Activated CD4-positive, alpha-beta T cell treated with anti-CD3 and anti-CD28 coated beads, Interleukin-2, amount 10 ng/mL, durations not matched to agents 24 days and 14 days (primary cell): Measurements from ENCODE around the gene PAK2. TPM values are rescaled to one million over a fixed set of nuclear protein-coding genes. Genes with fewer than 3 reads are reported as not detected.

Source experiments
- DNase-seq: peaks from one replicate; pipeline ENCODE4 v3.0.0; 2022
- H3K27ac Mint-ChIP-seq: one replicate; pipeline ENCODE4 v1.8.0; 2022; ENCODE audit warnings: mild to moderate bottlenecking, mixed read lengths
- H3K27me3 Mint-ChIP-seq: one replicate; pipeline ENCODE4 v1.8.0; 2022; ENCODE audit warnings: mixed read lengths
- H3K36me3 Mint-ChIP-seq: one replicate; pipeline ENCODE4 v1.8.0; 2022; ENCODE audit warnings: low read depth, mild to moderate bottlenecking, mixed read lengths
- H3K4me1 Mint-ChIP-seq: one replicate; pipeline ENCODE4 v1.8.0; 2021; ENCODE audit warnings: mixed read lengths
- H3K4me3 Mint-ChIP-seq: one replicate; pipeline ENCODE4 v1.8.0; 2022; ENCODE audit warnings: mild to moderate bottlenecking, moderate library complexity, mixed read lengths
- H3K9me3 Mint-ChIP-seq: one replicate; pipeline ENCODE4 v1.8.0; 2021; ENCODE audit warnings: mixed read lengths
- intact Hi-C: fragments of 100-400 bp; cut with micrococcal nuclease; formaldehyde crosslinking; loops from one replicate; pipeline ENCODE4 v1.15.1; 2023
- total RNA-seq: library from RNA; stranded (reverse); gene quantifications from 2 replicates; pipeline ENCODE4 v1.2.3, GENCODE V29; 2022

PAK2 gene
- total RNA-seq, 1 donor from 2014 or later, result 81.1 TPM

DNA sequence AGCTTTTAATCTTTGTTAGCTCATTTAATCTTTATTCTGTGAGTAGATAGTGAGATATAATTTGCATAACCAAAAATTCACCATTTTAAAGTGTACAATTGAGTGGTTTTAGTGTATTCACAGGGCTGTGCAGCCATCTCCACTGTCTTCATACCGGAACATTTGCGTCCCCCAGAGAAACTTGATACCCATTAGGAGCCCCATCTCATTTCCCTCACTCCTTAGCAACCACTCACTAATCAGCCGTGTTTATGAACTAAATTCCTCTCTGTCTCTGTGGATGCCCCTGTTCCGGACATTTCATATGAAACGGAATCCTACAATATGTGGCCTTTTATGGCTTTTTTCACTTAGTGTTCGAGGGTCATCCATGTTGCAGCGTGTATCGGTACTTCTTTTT lies 38.2 kb downstream of the PAK2 start:
- Mint-ChIP-seq H3K27me3 (no peaks in the 10 kb centered on the region), H3K36me3 (peaks cover 47% of the 10 kb centered on the region), H3K4me1 (peaks cover 14% of the 10 kb centered on the region), H3K4me3 (no peak overlapping the region), H3K9me3 (peaks cover 10% of the 10 kb centered on the region), H3K27ac (no peak overlapping the region)
- DNase-seq, result no peak
- intact Hi-C loops, result no loop called here

DNA sequence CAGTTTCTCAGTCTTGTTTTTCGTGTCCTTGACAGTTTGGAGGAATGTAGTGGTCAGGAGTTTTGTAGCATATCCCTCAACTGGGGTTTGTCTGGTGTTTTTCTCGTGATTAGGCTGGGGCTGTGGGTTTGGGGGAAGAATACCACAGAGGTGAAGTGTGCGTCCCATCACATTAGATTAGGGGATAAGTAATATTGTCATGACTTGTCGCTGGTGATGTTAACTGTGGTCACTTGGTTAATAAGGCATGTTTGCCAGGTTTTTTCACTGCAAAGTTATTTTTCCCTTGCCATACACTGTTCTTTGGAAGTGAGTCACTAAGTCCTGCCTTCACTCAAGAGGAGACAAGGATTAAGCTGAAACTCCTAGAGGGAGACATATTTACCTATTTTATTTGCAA lies 39.1 kb downstream of the PAK2 start:
- peaks cover 10% of the 10 kb centered on the region for H3K4me1 Mint-ChIP-seq

DNA sequence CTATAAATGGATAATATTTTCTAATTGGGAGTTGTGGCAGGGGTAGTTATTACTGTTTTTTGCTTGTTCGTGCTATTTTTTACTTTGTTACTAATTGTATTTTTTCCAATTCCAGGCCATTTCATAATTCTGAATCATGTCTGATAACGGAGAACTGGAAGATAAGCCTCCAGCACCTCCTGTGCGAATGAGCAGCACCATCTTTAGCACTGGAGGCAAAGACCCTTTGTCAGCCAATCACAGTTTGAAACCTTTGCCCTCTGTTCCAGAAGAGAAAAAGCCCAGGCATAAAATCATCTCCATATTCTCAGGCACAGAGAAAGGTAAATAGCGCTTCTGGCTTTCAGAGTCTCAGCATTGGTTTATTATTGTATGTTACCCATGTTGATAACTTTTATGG lies 42.9 kb downstream of the PAK2 start:
- peaks cover 73% of the 10 kb centered on the region for H3K36me3 Mint-ChIP-seq
- intact Hi-C loops, result no loop called here
- H3K4me1 Mint-ChIP-seq, result peaks cover 2% of the 10 kb centered on the region

More for the DNA sequence above, 39.1 kb downstream of the PAK2 start:
- Mint-ChIP-seq H3K9me3 (peaks cover 10% of the 10 kb centered on the region), H3K36me3 (peaks cover 56% of the 10 kb centered on the region), H3K27ac (no peak overlapping the region), H3K4me3 (no peak overlapping the region), H3K27me3 (no peaks in the 10 kb centered on the region)
- intact Hi-C loops, result no loop called here
- no peak for DNase-seq

DNA sequence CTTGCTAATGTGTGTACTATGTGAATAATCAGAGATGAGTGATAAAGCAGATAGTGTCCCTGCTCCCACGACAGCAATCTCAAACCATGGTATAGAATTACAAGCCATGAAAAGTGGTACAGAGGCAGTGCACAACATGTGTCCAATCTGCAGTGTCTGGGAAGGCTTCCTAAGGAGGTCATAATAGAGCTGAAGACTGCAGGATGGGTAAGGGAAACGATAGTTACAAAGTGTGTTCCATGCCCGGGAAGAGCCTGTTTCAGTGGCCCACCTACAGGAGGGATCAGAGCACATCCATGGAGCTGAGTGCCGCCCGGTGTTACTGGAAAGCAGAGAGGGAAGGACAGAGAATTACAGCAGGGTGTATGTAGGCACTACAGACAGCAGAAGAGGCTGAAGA lies 48.9 kb downstream of the PAK2 start:
- Mint-ChIP-seq H3K4me1 (peaks cover 8% of the 10 kb centered on the region), H3K27ac (peak overlapping the region; percentile 23), H3K27me3 (no peaks in the 10 kb centered on the region), H3K9me3 (peaks cover 18% of the 10 kb centered on the region), H3K4me3 (no peak overlapping the region), H3K36me3 (peaks cover 71% of the 10 kb centered on the region)
- intact Hi-C loops, result no loop called here
- no peak for DNase-seq

More for the DNA sequence above, 42.9 kb downstream of the PAK2 start:
- DNase-seq, result no peak
- H3K9me3 Mint-ChIP-seq, result peaks cover 14% of the 10 kb centered on the region
- no peak overlapping the region for H3K4me3 Mint-ChIP-seq
- H3K27me3 Mint-ChIP-seq, result no peaks in the 10 kb centered on the region
- H3K27ac Mint-ChIP-seq, result no peak overlapping the region

DNA sequence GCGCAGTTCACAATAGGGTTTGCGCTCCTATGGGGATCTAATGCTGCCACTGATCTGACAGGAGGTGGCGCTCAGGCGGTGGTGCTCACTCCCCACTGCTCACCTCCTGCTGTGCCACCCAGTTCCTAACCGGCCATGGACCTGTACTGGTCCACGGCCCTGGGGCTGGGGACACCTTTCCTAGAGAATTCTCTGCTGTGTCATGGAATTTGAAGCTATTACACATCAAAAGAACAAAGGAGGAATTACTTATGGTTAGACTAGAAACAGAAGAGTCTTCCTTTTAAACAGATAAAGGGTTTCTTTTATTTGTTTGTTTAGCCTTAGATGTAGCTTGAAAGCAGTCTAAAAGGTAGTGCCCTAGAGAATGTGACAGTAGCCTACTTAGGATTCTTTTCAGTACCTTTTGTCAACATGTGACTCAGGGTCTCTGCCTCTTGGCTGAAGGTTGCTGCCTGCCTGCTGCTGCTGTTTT lies 50.3 kb downstream of the PAK2 start:
- intact Hi-C loops, result no loop called here
- no peaks in the 10 kb centered on the region for H3K27me3 Mint-ChIP-seq
- H3K27ac Mint-ChIP-seq, result no peak overlapping the region
- no peak overlapping the region for H3K4me3 Mint-ChIP-seq
- peaks cover 8% of the 10 kb centered on the region for H3K4me1 Mint-ChIP-seq
- no peak for DNase-seq
- H3K36me3 Mint-ChIP-seq, result peaks cover 76% of the 10 kb centered on the region
- peaks cover 24% of the 10 kb centered on the region for H3K9me3 Mint-ChIP-seq

DNA sequence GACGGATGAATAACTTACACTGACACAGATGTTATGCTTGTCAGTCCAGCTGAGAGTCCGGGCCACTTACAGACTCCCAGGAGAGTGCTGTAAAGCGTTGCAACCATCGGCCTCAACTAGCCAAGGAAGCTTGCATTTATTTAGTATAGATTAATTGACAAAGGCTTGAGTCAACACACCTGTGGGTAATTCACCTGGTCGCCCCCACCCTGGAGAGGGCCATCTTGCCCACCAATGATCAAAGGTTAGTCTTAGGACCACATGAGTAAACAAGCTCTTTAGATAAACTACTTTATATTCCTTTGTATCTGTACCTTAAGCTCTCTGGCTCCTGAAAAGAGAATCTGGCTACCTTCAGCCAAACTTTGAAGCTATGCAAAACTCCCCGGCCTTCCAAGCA lies 51.0 kb downstream of the PAK2 start:
- peaks cover 20% of the 10 kb centered on the region for H3K9me3 Mint-ChIP-seq
- H3K27me3 Mint-ChIP-seq, result no peaks in the 10 kb centered on the region
- intact Hi-C loops, result no loop called here
- no peak overlapping the region for H3K27ac Mint-ChIP-seq
- peaks cover 68% of the 10 kb centered on the region for H3K36me3 Mint-ChIP-seq
- no peak for DNase-seq
- H3K4me1 Mint-ChIP-seq, result peaks cover 7% of the 10 kb centered on the region
- H3K4me3 Mint-ChIP-seq, result no peak overlapping the region

DNA sequence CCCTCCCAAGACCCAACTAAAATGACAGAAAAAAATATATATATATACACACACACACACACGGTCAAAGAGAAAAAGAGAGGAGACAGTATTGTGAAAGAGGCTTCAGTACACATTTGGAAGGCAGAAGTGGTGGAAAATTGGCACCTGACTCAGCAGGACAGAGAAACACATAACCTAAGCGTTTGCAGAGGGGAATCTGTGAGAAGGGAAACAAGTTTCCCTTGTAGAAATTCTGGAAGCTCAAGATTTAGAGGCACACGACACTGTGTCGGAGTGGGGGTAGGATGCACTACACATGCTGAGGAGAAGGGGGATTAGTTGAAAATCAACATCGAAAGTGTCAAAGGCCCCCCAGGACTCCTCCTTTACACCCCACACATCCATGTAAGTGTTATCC lies 53.1 kb downstream of the PAK2 start:
- peaks cover 59% of the 10 kb centered on the region for H3K36me3 Mint-ChIP-seq
- DNase-seq, result no peak
- H3K27ac Mint-ChIP-seq, result no peak overlapping the region
- H3K9me3 Mint-ChIP-seq, result peaks cover 20% of the 10 kb centered on the region
- intact Hi-C loops, result no loop called here
- peaks cover 4% of the 10 kb centered on the region for H3K4me1 Mint-ChIP-seq
- H3K4me3 Mint-ChIP-seq, result no peak overlapping the region
- H3K27me3 Mint-ChIP-seq, result no peaks in the 10 kb centered on the region

DNA sequence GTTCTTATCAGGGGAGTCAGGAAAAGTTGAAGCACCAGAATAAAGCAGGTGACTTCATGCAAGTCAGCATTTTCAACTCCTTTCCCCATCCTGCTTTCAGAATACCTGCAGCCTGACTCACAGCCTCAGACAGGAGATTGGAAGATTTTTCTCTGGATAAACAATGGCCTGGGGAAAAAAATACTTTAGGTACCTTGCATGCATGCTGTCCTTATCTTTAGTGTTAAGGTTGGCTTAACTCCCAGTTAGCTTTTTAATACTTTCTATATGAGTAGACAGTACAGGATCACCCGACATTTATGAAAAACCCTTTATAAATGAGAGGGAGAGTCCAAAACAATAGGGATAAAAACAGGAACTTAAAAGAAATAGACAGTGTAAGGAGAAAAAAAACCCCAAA lies 53.6 kb downstream of the PAK2 start:
- H3K27me3 Mint-ChIP-seq, result no peaks in the 10 kb centered on the region
- H3K36me3 Mint-ChIP-seq, result peaks cover 58% of the 10 kb centered on the region
- peaks cover 4% of the 10 kb centered on the region for H3K4me1 Mint-ChIP-seq
- no peak for DNase-seq
- no peak overlapping the region for H3K4me3 Mint-ChIP-seq
- H3K27ac Mint-ChIP-seq, result no peak overlapping the region
- intact Hi-C loops, result no loop called here
- peaks cover 20% of the 10 kb centered on the region for H3K9me3 Mint-ChIP-seq

DNA sequence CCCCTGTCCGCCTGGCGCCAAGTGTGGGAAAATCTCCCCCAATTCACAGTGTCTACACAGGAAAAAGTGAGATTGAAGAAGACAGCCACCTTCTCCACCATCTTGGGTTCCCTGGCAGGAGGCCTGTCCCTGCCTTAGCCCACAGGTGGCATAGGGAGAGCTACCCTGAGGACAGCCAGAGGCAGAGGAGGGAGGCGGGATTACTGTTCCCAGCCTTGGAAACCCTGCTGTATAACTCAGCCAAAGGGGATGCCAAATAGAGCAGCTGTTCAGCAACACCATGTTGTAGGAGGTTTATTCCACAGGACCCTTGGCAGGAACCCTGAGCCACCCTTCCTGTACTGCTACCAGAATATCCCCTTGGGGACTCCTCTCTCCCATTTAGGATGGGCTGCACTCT lies 54.8 kb downstream of the PAK2 start:
- peaks cover 16% of the 10 kb centered on the region for H3K9me3 Mint-ChIP-seq
- H3K36me3 Mint-ChIP-seq, result peaks cover 55% of the 10 kb centered on the region
- peaks cover 2% of the 10 kb centered on the region for H3K4me1 Mint-ChIP-seq
- no peaks in the 10 kb centered on the region for H3K27me3 Mint-ChIP-seq
- H3K27ac Mint-ChIP-seq, result no peak overlapping the region
- DNase-seq, result no peak
- H3K4me3 Mint-ChIP-seq, result no peak overlapping the region
- intact Hi-C loops, result no loop called here

DNA sequence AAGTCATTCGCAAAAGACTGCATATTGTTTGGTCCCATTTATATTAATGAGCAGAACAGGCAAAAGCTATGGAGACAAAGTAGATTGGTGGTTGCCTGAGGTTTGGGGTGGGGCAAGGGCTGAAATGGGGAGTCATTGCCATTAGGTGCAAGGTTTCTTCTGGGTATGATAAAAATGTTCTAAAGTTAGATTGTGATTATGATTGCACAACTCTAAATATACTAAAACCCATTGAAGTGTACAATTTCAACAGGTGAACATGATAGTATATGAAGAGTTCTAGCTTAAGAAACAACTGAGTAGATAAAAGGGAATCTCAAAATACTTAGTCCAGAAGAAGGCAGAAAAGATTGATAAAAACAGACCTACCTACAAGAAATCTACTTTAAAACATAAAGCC lies 56.7 kb downstream of the PAK2 start:
- peaks cover 42% of the 10 kb centered on the region for H3K36me3 Mint-ChIP-seq
- no peak for DNase-seq
- H3K4me1 Mint-ChIP-seq, result peaks cover 5% of the 10 kb centered on the region
- no peak overlapping the region for H3K27ac Mint-ChIP-seq
- intact Hi-C loops, result no loop called here
- H3K9me3 Mint-ChIP-seq, result peaks cover 12% of the 10 kb centered on the region
- no peaks in the 10 kb centered on the region for H3K27me3 Mint-ChIP-seq
- no peak overlapping the region for H3K4me3 Mint-ChIP-seq

DNA sequence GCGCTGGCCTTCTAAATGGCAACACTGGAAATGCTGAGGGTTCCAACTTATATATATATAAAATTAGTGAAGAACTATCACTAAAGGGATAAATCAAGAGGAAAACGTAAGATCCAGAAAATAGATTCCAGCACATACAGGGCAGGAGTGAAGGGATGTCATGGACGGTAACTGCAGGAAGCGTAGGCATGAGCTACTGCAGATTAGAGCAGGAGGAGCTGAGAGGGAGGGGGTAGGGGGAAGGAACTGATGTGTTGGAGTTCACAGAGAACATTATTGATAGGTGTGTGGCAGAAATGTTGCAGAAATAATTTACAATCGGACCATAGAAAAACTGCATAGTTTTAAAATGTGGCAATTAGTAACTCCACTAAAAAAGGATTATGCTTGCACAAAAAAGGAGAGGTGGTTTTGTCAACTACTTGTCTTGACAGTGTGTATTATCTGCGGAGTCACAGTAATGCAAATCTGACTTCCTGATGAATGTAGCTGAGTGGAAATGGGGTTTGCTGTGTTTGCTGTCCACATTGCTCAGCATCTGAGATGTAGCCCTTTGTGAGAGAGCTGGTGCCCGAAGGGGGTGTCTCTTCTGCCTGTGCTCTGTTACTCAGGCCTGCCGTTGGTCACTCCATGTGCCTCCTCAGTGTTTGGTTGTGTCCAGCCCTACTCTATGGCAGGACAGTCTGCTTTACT lies 61.2 kb downstream of the PAK2 start:
- Mint-ChIP-seq H3K4me3 (no peak overlapping the region), H3K36me3 (peaks cover 32% of the 10 kb centered on the region), H3K27me3 (no peaks in the 10 kb centered on the region), H3K4me1 (peaks cover 16% of the 10 kb centered on the region), H3K9me3 (no peaks in the 10 kb centered on the region), H3K27ac (peak overlapping the region; percentile 34)
- intact Hi-C loops, result loop anchor here (5.0 kb wide), 2 partner anchors 59 to 89 kb away; partner anchors contain the start of genes CEP19 and PIGX
- DNase-seq, result no peak

DNA sequence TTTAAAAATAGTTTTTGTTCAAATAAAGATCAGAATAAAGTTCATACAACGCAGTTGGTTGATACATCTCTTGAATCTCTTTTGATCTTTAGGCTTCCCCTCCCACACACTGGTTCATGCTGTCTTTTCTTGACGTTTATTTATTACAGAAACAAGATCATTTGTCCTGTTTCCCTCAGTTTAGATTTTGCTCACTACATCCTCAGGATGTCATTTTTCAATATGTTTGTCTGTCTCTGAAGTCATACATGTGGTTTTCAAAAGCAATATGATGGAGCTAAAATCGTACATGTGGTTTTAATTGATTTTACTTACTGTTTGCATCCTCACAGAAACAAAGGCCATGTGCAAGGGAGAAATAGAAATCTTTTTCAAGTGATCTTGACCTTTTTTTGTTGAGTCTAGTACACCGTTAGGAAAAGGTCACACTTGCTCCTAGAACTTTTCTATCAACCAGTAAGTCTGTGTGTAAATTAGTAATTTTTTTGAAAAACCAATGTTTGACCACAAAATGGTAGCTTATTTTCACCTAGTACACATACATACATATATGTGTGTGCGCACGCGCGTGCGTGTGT lies 64.3 kb downstream of the PAK2 start:
- Mint-ChIP-seq H3K4me1 (peaks cover 14% of the 10 kb centered on the region), H3K27ac (peak overlapping the region; percentile 84), H3K27me3 (no peaks in the 10 kb centered on the region), H3K4me3 (peak overlapping the region; percentile 20), H3K9me3 (no peaks in the 10 kb centered on the region), H3K36me3 (peaks cover 49% of the 10 kb centered on the region)
- intact Hi-C loops, result loop anchor here (5.0 kb wide), 2 partner anchors 62 to 92 kb away; partner anchors contain the start of genes CEP19 and PIGX
- no peak for DNase-seq

DNA sequence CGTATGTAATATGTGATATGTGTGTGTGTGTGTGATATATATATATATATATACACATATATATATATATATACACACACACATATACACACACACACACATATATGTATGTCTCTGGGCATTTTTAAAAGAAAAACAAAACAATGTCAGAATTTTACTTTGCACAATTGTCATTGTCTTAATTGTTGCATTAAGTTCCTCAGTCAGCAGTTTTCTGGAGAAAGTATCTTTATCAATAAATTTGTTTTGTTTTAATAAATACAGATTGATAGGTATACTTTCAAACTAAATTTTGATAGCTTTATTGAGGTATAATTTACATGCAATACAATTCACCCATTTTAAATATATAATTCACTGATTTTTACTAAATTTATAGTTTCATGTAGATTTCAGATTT lies 65.1 kb downstream of the PAK2 start:
- Mint-ChIP-seq H3K27ac (no peak overlapping the region), H3K4me3 (no peak overlapping the region), H3K4me1 (peaks cover 14% of the 10 kb centered on the region), H3K9me3 (no peaks in the 10 kb centered on the region), H3K36me3 (peaks cover 53% of the 10 kb centered on the region), H3K27me3 (no peaks in the 10 kb centered on the region)
- intact Hi-C loops, result loop anchor here (5.0 kb wide), 2 partner anchors 62 to 92 kb away; partner anchors contain the start of genes CEP19 and PIGX
- DNase-seq, result no peak

DNA sequence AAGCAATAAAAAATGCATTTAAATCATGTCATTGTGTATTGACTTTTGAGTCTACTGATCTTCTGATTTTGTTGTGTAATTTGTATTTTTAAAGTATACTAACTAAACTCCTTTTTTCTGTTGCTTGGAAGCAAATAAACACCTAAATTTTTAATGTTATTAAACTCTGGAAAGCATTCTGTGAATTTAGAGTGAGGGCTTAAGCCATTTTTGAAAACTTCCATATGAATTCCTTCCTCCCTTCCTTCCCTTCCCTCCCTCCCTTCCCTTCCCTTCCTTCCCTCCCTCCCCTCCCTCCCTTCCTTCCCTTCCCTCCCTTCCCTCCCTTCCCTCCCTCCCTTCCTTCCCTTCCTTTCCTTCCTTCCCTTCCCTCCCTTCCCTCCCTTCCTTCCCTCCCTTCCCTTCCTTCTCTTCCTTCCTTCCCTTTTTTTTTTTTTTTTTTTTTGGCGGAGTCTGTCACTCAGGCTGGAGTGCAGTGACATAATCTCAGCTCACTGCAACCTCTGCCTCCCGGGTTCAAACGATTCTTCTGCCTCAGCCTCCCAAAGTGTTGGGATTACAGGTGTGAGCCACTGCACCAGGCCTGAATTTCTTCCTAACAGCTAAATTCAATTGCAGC lies 71.4 kb downstream of the PAK2 start:
- H3K4me1 Mint-ChIP-seq, result no peaks in the 10 kb centered on the region
- no peaks in the 10 kb centered on the region for H3K27me3 Mint-ChIP-seq
- peak overlapping the region; percentile 62 for H3K27ac Mint-ChIP-seq
- H3K9me3 Mint-ChIP-seq, result no peaks in the 10 kb centered on the region
- H3K4me3 Mint-ChIP-seq, result no peak overlapping the region
- intact Hi-C loops, result no loop called here
- H3K36me3 Mint-ChIP-seq, result peaks cover 64% of the 10 kb centered on the region
- no peak for DNase-seq
